WTC11 (cell line): ENCODE data around the gene XKR7. TPM values are rescaled to one million over a fixed set of nuclear protein-coding genes. Genes with fewer than 3 reads are reported as not detected.

Source experiments
- ATAC-seq: fragments of 200-7000 bp; cut with Tn5 transposase; 2 replicates; pipeline ENCODE4 v1.10.0; 2021; ENCODE audit warnings: mild to moderate bottlenecking, moderate library complexity
- CTCF ChIA-PET: fragments of 300-600 bp; sonication (Branson Sonifier 250); formaldehyde crosslinking; loops from one replicate; lab custom pipeline; 2021; ENCODE audit warnings: antibody characterized with exemption; lab: Charles Lee
- POLR2A ChIA-PET: fragments of 350-600 bp; sonication (Branson Sonifier 250); formaldehyde crosslinking; loops from one replicate; lab custom pipeline; 2021; ENCODE audit warnings: antibody characterized with exemption; lab: Charles Lee
- DNase-seq: peaks from one replicate; pipeline ENCODE4 v3.0.0; 2021; ENCODE audit warnings: low spot score
- H3K27ac Mint-ChIP-seq: 2 replicates; pipeline ENCODE4 v1.8.0; 2021; ENCODE audit warnings: mixed read lengths
- H3K27me3 Mint-ChIP-seq: 2 replicates; pipeline ENCODE4 v1.8.0; 2021; ENCODE audit warnings: low read depth, mild to moderate bottlenecking, moderate library complexity, mixed read lengths
- H3K36me3 Mint-ChIP-seq: 2 replicates; pipeline ENCODE4 v1.8.0; 2021; ENCODE audit warnings: mixed read lengths
- H3K4me1 Mint-ChIP-seq: 2 replicates; pipeline ENCODE4 v1.8.0; 2022; ENCODE audit warnings: mixed read lengths
- H3K4me3 Mint-ChIP-seq: 2 replicates; pipeline ENCODE4 v1.8.0; 2021; ENCODE audit warnings: mild to moderate bottlenecking, moderate library complexity, mixed read lengths
- H3K9me3 Mint-ChIP-seq: 2 replicates; pipeline ENCODE4 v1.8.0; 2021; ENCODE audit warnings: mixed read lengths
- ATF2 ChIP-seq: sonication (generic); formaldehyde crosslinking; IDR thresholded peaks from 2 replicates; pipeline ENCODE4 v1.8.1; 2022; ENCODE audit warnings: low read depth, missing genetic modification reagents, borderline replicate concordance
- CBFB ChIP-seq: sonication (generic); formaldehyde crosslinking; IDR thresholded peaks from 2 replicates; pipeline ENCODE4 v1.8.1; 2022; ENCODE audit warnings: mild to moderate bottlenecking, low read depth, missing genetic modification reagents
- CREB1 ChIP-seq: sonication (generic); formaldehyde crosslinking; IDR thresholded peaks from 2 replicates; pipeline ENCODE4 v1.8.0; 2023; ENCODE audit warnings: mild to moderate bottlenecking, missing genetic modification reagents
- GABPB1 ChIP-seq: sonication (generic); formaldehyde crosslinking; IDR thresholded peaks from 2 replicates; pipeline ENCODE4 v1.8.1; 2023; ENCODE audit warnings: mild to moderate bottlenecking, missing genetic modification reagents
- GTF2I ChIP-seq: fragments of 250-450 bp; sonication (Bioruptor Pico); conservative IDR thresholded peaks from 2 replicates; pipeline ENCODE4 v1.4.0; 2021; ENCODE audit warnings: mild to moderate bottlenecking
- MAX ChIP-seq: sonication (generic); formaldehyde crosslinking; IDR thresholded peaks from 2 replicates; pipeline ENCODE4 v1.8.0; 2022; ENCODE audit warnings: mild to moderate bottlenecking, missing genetic modification reagents
- NR1H2 ChIP-seq: sonication (generic); formaldehyde crosslinking; IDR thresholded peaks from 2 replicates; pipeline ENCODE4 v1.9.0; 2021; ENCODE audit warnings: mild to moderate bottlenecking, moderate library complexity, missing genetic modification reagents
- RELA ChIP-seq: sonication (generic); formaldehyde crosslinking; IDR thresholded peaks from 2 replicates; pipeline ENCODE4 v1.8.1; 2022; ENCODE audit warnings: missing genetic modification reagents, mild to moderate bottlenecking, borderline replicate concordance
- SMAD3 ChIP-seq: sonication (generic); formaldehyde crosslinking; IDR thresholded peaks from 2 replicates; pipeline ENCODE4 v1.8.0; 2022; ENCODE audit warnings: missing genetic modification reagents, mild to moderate bottlenecking, borderline replicate concordance
- USF2 ChIP-seq: sonication (generic); formaldehyde crosslinking; IDR thresholded peaks from 2 replicates; pipeline ENCODE4 v1.8.1; 2023; ENCODE audit warnings: mild to moderate bottlenecking, missing genetic modification reagents, moderate library complexity
- ZNF138 ChIP-seq: sonication (generic); formaldehyde crosslinking; conservative IDR thresholded peaks from 2 replicates; pipeline ENCODE4 v1.8.1; 2022; ENCODE audit warnings: mild to moderate bottlenecking, moderate library complexity, missing genetic modification reagents
- ZNF232 ChIP-seq: sonication (generic); formaldehyde crosslinking; IDR thresholded peaks from 2 replicates; pipeline ENCODE4 v1.8.0; 2022; ENCODE audit warnings: mild to moderate bottlenecking, missing genetic modification reagents
- ZNF263 ChIP-seq: sonication (generic); formaldehyde crosslinking; IDR thresholded peaks from 2 replicates; pipeline ENCODE4 v1.8.1; 2022; ENCODE audit warnings: low read depth, mild to moderate bottlenecking, moderate library complexity, missing genetic modification reagents
- total RNA-seq: library from RNA; stranded (reverse); gene quantifications from 3 replicates; pipeline ENCODE4 v1.2.3, GENCODE V29; 2021
- TF ChIP-seq, protein P1 (sequence below): sonication (generic); formaldehyde crosslinking; IDR thresholded peaks from 2 replicates; pipeline ENCODE4 v1.8.1; 2023; ENCODE audit warnings: mild to moderate bottlenecking, missing genetic modification reagents, moderate library complexity
- TF ChIP-seq, protein P2 (sequence below): sonication (generic); formaldehyde crosslinking; IDR thresholded peaks from 2 replicates; pipeline ENCODE4 v1.8.1; 2023; ENCODE audit warnings: mild to moderate bottlenecking, missing genetic modification reagents
- TF ChIP-seq, protein P3 (sequence below): sonication (generic); formaldehyde crosslinking; IDR thresholded peaks from 2 replicates; pipeline ENCODE4 v1.8.1; 2023; ENCODE audit warnings: mild to moderate bottlenecking, missing genetic modification reagents
- TF ChIP-seq, protein P4 (sequence below): sonication (generic); formaldehyde crosslinking; IDR thresholded peaks from 2 replicates; pipeline ENCODE4 v1.8.0; 2023; ENCODE audit warnings: missing genetic modification reagents, mild to moderate bottlenecking, borderline replicate concordance

XKR7 gene
- total RNA-seq, 1 experiment from 2014 or later = 2.5 TPM

DNA sequence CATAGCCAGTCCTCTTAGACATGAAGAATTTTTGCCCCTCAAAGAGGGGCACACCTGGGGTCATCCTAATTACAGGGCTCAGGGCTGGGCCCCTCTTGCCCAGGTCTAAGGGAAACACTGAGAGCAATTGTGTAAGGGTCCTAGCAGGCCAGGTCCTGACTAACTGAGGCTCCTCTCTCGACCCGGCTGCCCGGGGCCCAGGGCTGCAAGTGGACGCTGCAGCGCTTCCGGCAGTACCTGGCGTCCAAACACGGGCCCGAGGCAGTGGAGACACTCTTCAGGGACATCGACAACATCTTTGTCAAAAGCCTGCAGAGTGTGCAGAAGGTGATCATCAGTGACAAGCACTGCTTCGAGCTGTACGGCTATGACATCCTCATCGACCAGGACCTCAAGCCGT lies 33.5 kb upstream of the XKR7 start (continued):
- TF ChIP-seq ATF2 (CRISPR knock-in tag) (no peak), ZNF263 (no peak), USF2 (CRISPR knock-in tag) (no peak), CBFB (no peak), ZNF232 (no peak), GTF2I (CRISPR knock-in tag) (no peak), CREB1 (CRISPR knock-in tag) (no peak)
- TF ChIP-seq, protein P1, sequence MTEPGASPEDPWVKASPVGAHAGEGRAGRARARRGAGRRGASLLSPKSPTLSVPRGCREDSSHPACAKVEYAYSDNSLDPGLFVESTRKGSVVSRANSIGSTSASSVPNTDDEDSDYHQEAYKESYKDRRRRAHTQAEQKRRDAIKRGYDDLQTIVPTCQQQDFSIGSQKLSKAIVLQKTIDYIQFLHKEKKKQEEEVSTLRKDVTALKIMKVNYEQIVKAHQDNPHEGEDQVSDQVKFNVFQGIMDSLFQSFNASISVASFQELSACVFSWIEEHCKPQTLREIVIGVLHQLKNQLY = no peak
- TF ChIP-seq, protein P2, sequence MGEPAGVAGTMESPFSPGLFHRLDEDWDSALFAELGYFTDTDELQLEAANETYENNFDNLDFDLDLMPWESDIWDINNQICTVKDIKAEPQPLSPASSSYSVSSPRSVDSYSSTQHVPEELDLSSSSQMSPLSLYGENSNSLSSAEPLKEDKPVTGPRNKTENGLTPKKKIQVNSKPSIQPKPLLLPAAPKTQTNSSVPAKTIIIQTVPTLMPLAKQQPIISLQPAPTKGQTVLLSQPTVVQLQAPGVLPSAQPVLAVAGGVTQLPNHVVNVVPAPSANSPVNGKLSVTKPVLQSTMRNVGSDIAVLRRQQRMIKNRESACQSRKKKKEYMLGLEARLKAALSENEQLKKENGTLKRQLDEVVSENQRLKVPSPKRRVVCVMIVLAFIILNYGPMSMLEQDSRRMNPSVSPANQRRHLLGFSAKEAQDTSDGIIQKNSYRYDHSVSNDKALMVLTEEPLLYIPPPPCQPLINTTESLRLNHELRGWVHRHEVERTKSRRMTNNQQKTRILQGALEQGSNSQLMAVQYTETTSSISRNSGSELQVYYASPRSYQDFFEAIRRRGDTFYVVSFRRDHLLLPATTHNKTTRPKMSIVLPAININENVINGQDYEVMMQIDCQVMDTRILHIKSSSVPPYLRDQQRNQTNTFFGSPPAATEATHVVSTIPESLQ (CRISPR knock-in tag) = no peak
- TF ChIP-seq, protein P3, sequence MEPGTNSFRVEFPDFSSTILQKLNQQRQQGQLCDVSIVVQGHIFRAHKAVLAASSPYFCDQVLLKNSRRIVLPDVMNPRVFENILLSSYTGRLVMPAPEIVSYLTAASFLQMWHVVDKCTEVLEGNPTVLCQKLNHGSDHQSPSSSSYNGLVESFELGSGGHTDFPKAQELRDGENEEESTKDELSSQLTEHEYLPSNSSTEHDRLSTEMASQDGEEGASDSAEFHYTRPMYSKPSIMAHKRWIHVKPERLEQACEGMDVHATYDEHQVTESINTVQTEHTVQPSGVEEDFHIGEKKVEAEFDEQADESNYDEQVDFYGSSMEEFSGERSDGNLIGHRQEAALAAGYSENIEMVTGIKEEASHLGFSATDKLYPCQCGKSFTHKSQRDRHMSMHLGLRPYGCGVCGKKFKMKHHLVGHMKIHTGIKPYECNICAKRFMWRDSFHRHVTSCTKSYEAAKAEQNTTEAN (CRISPR knock-in tag) = no peak
- TF ChIP-seq, protein P4, sequence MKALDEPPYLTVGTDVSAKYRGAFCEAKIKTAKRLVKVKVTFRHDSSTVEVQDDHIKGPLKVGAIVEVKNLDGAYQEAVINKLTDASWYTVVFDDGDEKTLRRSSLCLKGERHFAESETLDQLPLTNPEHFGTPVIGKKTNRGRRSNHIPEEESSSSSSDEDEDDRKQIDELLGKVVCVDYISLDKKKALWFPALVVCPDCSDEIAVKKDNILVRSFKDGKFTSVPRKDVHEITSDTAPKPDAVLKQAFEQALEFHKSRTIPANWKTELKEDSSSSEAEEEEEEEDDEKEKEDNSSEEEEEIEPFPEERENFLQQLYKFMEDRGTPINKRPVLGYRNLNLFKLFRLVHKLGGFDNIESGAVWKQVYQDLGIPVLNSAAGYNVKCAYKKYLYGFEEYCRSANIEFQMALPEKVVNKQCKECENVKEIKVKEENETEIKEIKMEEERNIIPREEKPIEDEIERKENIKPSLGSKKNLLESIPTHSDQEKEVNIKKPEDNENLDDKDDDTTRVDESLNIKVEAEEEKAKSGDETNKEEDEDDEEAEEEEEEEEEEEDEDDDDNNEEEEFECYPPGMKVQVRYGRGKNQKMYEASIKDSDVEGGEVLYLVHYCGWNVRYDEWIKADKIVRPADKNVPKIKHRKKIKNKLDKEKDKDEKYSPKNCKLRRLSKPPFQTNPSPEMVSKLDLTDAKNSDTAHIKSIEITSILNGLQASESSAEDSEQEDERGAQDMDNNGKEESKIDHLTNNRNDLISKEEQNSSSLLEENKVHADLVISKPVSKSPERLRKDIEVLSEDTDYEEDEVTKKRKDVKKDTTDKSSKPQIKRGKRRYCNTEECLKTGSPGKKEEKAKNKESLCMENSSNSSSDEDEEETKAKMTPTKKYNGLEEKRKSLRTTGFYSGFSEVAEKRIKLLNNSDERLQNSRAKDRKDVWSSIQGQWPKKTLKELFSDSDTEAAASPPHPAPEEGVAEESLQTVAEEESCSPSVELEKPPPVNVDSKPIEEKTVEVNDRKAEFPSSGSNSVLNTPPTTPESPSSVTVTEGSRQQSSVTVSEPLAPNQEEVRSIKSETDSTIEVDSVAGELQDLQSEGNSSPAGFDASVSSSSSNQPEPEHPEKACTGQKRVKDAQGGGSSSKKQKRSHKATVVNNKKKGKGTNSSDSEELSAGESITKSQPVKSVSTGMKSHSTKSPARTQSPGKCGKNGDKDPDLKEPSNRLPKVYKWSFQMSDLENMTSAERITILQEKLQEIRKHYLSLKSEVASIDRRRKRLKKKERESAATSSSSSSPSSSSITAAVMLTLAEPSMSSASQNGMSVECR (CRISPR knock-in tag) = no peak

DNA sequence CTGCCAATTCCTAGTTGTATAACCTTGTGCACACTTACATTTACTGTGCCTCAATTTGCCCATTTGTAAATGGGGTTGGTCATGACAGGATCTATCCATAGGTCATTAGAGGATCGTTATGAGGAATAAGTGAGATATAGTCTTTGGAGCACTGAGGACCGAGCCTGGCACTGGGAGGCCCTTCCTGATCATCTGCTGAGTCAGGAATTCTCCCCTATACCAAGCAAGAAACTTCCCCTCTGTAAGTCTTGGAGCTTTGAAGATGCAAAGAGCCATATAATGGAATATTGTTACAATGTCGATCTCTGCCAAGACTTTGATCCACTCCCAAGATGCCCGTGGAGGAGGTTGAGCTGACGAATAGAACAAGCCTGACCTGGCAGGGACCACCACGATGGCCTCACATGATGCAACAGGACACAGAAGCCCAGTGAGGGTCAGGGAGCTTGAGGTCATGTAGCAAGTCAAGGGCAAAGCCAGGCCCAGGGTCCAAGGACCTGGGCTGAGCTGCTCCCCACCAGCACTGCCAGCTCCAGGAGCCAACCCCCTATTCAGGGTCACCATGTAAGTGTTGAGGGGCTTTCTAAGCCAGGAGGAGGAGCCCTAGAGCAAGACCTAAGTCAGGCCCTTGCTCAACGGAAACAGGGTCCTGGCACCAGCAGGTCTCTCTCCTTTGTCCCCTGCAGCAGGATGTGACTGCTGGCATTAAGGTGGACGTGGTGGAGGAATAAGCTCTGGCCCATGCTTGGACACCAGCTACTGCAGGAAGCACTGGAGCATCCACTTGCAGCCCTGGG lies 32.8 kb upstream of the XKR7 start:
- peaks cover 4% of the 10 kb centered on the region; the same call in 1 of the 2 replicates for H3K27me3 Mint-ChIP-seq
- H3K4me1 Mint-ChIP-seq = peaks cover 8% of the 10 kb centered on the region
- peak; percentile 8; the same call in 1 of the 2 replicates for TF ChIP-seq USF2 (CRISPR knock-in tag)
- TF ChIP-seq ZNF138 (CRISPR knock-in tag) = peak; percentile 79; the same call in 1 of the 2 replicates
- TF ChIP-seq NR1H2 (CRISPR knock-in tag) = no peak
- TF ChIP-seq GABPB1 (CRISPR knock-in tag) = 0 out of 2 replicates have a peak, but pooled peaks have one; percentile 44
- TF ChIP-seq RELA (CRISPR knock-in tag) = no peak
- 0 out of 2 replicates have a peak, but pooled peaks have one; percentile 15 for TF ChIP-seq MAX (CRISPR knock-in tag)
- 0 out of 2 replicates have a peak, but pooled peaks have one; percentile 35 for TF ChIP-seq SMAD3 (CRISPR knock-in tag)
- TF ChIP-seq, all 79 proteins: peak for 5
- DNase-seq (peak; percentile 49), ATAC-seq (peak; percentile 97)
- no peak overlapping the region for H3K4me3 Mint-ChIP-seq
- no peaks in the 10 kb centered on the region for H3K9me3 Mint-ChIP-seq
- H3K36me3 Mint-ChIP-seq = no peaks in the 10 kb centered on the region
- POLR2A ChIA-PET = interaction anchor here (0.6 kb wide), 2 partner anchors 9 to 156 kb away, joined by 3 read pairs; no protein-coding TSS in a partner anchor
- H3K27ac Mint-ChIP-seq = no peak overlapping the region
- CTCF ChIA-PET = interaction anchor here (0.5 to 4.1 kb wide), 48 partner anchors 8 to 167 kb away, joined by 3 to 69 read pairs (median 5); partner anchors contain the start of genes FOXS1, PDRG1 and XKR7
